NCI-H2029 treated with DMSO at 0.1 percent for 48 hours (cell line): Measurements from ENCODE around the gene COA6.
"Not testable (repeated sequence)": the region's sequence is repeated elsewhere in the genome, so short reads cannot be mapped to it uniquely, and the experiment has no call there.

Source experiments
- DNase-seq: peaks from one replicate; lab custom pipeline; 2025; lab: John Stamatoyannopoulos, UW

Gene COA6

GRCh38 chr1:234369784-234370183 is 3.5 kb upstream of the COA6 start:
- DNase-seq, result no peak

- DNase-seq, result no peak
Observed at GRCh38 chr1:234371414-234371813, 1.8 kb upstream of the COA6 start.

- DNase-seq, result no peak
Observed at GRCh38 chr1:234372011-234372757, 1.1 kb upstream of the COA6 start.

- no peak for DNase-seq
Observed at GRCh38 chr1:234373959-234374254, 651 bp downstream of the COA6 start.

- DNase-seq, result no peak
Observed at GRCh38 chr1:234375672-234376071, 2.4 kb downstream of the COA6 start.

- DNase-seq, result not testable (repeated sequence)
Observed at GRCh38 chr1:234379591-234380109, 6.4 kb downstream of the COA6 start.

GRCh38 chr1:234381699-234382555 is 8.7 kb downstream of the COA6 start:
- DNase-seq, result no peak

GRCh38 chr1:234386122-234386521 is 12.9 kb downstream of the COA6 start:
- no peak for DNase-seq

GRCh38 chr1:234388094-234388493 is 14.8 kb downstream of the COA6 start:
- no peak for DNase-seq

GRCh38 chr1:234393190-234393589 is 19.9 kb downstream of the COA6 start:
- no peak for DNase-seq

GRCh38 chr1:234395297-234395696 is 22.0 kb downstream of the COA6 start:
- DNase-seq, result no peak

- DNase-seq, result no peak
Observed at GRCh38 chr1:234396092-234396491, 22.8 kb downstream of the COA6 start.

- no peak for DNase-seq
Observed at GRCh38 chr1:234396871-234397270, 23.6 kb downstream of the COA6 start.

GRCh38 chr1:234397732-234398131 is 24.5 kb downstream of the COA6 start:
- no peak for DNase-seq

- no peak for DNase-seq
Observed at GRCh38 chr1:234398849-234399381, 25.7 kb downstream of the COA6 start.

- DNase-seq, result not testable (repeated sequence)
Observed at GRCh38 chr1:234399515-234399914, 26.3 kb downstream of the COA6 start.

GRCh38 chr1:234400773-234401172 is 27.5 kb downstream of the COA6 start:
- DNase-seq, result no peak

- no peak for DNase-seq
Observed at GRCh38 chr1:234401658-234402057, 28.4 kb downstream of the COA6 start.

GRCh38 chr1:234402939-234403338 is 29.7 kb downstream of the COA6 start:
- no peak for DNase-seq

GRCh38 chr1:234405676-234406075 is 32.4 kb downstream of the COA6 start:
- DNase-seq, result no peak

- no peak for DNase-seq
Observed at GRCh38 chr1:234406871-234407270, 33.6 kb downstream of the COA6 start.

GRCh38 chr1:234408757-234409156 is 35.5 kb downstream of the COA6 start:
- no peak for DNase-seq

GRCh38 chr1:234409328-234409727 is 36.1 kb downstream of the COA6 start:
- no peak for DNase-seq
